Measurements from ENCODE around the gene PROS1. TPM values are rescaled to one million over a fixed set of nuclear protein-coding genes. Genes with fewer than 3 reads are reported as not detected.

Gene PROS1
- polyA plus RNA-seq (2012; ENCODE audit: insufficient read length, low read depth) = 1.2 TPM

DNA sequence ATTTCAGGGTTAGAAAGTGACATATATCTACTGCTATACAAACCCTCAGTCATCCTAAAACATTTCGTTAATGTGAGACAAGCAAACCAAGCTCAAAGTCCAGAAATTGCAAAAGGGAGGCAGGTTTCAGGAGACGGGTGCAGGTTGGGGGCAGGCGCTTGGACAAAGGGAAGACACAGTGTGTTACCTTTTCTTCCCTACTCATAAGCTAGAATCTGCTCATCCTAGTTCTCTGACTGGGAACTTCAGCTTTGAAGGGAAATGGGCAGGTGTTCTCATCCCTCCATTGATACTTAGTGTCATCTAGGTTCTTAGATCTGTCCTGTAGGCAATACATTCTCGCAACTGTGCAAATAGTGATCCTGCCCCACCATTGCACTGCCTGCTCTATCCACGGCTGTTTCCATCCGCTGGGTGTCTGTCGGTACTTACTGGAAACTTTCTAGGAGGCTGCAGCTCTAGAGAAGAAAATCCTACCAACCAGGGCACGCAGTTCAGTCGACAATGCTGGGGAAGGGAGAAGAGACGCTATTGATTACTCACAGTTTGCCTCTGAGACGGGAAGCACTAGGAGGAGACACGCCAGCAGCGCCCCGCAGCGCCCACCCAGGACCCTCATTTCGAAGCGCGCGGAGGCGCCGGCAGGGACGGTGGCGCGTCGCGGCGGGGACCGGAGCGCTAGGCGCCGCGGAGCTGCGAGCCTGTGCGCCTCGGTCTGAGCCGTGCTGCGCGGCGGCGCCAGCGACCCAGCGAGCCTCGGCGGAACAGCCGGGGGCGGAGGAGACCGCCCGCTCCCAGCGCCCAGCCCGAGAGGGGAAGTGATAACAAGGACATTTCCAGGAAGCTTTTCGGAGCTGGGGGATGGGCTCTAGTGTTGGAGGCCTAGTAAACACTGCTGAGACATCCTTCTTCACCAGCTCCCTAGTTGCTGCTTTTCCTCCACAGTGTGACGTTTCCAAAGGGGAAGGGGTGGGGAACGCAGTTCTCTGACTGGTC lies at the start of gene PROS1:
PROS1 (minus strand) TSS at position 766 of the 996 bp plus-strand sequence; CDS start at position 619, 147 bp downstream.
- TF ChIP-seq TAF1 (IDR thresholded peaks at IDR 0.05; ENCODE audit: borderline replicate concordance, insufficient read depth, low read length) = no peak
- TF ChIP-seq REST (IDR thresholded peaks at IDR 0.05; ENCODE audit: insufficient read depth in 1 of 2, low read depth in 2 of 2, low read length in 2 of 2) = no peak
- TF ChIP-seq POLR2AphosphoS5 (IDR thresholded peaks at IDR 0.05; ENCODE audit: low read depth, low read length) = no peak
- no peak for TF ChIP-seq FOXP2 (optimal IDR thresholded peaks at IDR 0.05; ENCODE audit: borderline replicate concordance, extremely low read depth, extremely low read length, insufficient read depth)
- 0 out of 2 replicates have a peak, but pooled peaks have one; percentile 35 for TF ChIP-seq SIN3A (IDR thresholded peaks at IDR 0.05; ENCODE audit: borderline replicate concordance, insufficient read depth, low read length)

DNA sequence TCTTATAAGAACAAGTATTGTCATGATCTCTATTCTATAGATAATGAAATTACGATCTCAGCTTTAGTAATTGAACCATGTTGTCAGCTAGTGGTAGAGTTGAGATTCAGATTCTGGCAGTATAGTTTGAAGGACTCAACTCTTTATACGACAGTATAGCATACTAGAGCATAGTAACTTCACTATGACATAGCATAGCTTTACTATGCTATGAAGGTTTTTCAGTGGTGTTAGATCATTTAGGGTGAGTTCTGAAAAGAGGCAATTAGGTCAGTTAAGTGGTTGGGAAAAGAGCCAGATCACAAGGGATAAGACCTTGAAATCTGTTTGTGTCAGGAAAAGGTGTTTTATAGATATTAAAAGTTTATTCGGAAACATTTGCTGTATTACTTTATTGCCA lies 46.6 kb upstream of the PROS1 start:
- TF ChIP-seq SIN3A (IDR thresholded peaks at IDR 0.05; ENCODE audit: borderline replicate concordance, insufficient read depth, low read length) = no peak
- no peak for TF ChIP-seq POLR2AphosphoS5 (IDR thresholded peaks at IDR 0.05; ENCODE audit: low read depth, low read length)
- TF ChIP-seq REST (IDR thresholded peaks at IDR 0.05; ENCODE audit: insufficient read depth in 1 of 2, low read depth in 2 of 2, low read length in 2 of 2) = no peak
- TF ChIP-seq FOXP2 (optimal IDR thresholded peaks at IDR 0.05; ENCODE audit: borderline replicate concordance, extremely low read depth, extremely low read length, insufficient read depth) = no peak
- no peak for TF ChIP-seq TAF1 (IDR thresholded peaks at IDR 0.05; ENCODE audit: borderline replicate concordance, insufficient read depth, low read length)

DNA sequence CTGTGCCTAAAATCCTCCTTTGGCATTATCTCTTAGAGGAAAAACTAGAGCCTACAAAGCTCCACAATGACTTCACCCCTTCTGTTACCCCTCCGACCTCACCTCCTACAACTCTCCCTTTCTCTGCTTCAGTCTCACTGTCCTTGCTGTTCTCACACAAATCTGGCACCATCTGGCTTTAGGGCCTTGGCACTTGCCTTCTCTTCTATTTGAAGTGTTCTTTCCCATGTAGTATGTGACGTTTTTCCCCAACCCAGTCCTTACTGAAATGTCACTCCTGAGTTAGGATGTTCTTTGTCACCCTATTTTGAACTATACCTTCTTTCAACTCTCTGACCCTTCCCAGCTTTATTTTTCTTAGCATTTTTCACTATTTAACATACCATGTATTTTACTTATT lies 46.0 kb upstream of the PROS1 start:
- no peak for TF ChIP-seq REST (IDR thresholded peaks at IDR 0.05; ENCODE audit: insufficient read depth in 1 of 2, low read depth in 2 of 2, low read length in 2 of 2)
- TF ChIP-seq SIN3A (IDR thresholded peaks at IDR 0.05; ENCODE audit: borderline replicate concordance, insufficient read depth, low read length) = no peak

DNA sequence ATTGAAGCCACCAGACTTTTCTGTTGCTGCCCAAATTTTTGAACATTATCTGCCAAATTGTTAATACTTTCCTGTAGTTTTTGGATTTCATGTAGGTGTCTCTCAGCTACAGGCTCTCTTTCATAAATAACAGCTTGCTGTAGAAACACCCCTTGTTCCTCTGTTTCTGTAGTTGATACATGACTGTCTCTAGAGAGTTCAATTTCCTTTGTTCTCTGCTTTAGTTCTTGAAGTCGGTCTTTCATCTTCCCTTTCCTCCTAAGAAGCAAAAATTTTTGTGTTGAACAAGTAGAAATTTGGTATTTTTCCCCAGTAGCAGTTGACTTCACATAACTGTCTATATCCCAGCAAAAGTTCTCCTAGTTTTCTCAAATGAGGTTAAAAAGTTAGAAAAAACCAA lies 41.3 kb upstream of the PROS1 start:
- TF ChIP-seq SIN3A (IDR thresholded peaks at IDR 0.05; ENCODE audit: borderline replicate concordance, insufficient read depth, low read length) (no peak), TAF1 (IDR thresholded peaks at IDR 0.05; ENCODE audit: borderline replicate concordance, insufficient read depth, low read length) (no peak), POLR2AphosphoS5 (IDR thresholded peaks at IDR 0.05; ENCODE audit: low read depth, low read length) (no peak), FOXP2 (optimal IDR thresholded peaks at IDR 0.05; ENCODE audit: borderline replicate concordance, extremely low read depth, extremely low read length, insufficient read depth) (no peak)

DNA sequence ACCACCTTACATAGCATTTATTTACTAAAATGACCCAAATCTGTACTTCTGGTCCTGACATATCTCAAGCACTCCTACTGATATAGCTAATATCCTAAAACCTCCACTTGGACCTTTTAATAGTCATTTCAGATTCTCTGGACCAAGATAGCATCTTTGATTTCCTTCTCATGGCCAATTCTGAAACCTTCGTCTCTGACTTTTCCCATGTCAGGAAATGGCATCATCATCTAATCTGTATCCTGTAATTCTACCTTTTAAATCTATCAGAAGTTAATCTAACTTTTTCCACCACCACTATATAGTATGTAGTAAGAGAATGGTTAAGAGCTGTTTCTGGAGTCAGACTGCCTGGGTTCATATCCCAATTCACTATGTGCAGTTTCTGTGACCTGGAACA lies 38.5 kb upstream of the PROS1 start:
- TF ChIP-seq SIN3A (IDR thresholded peaks at IDR 0.05; ENCODE audit: borderline replicate concordance, insufficient read depth, low read length) (no peak), REST (IDR thresholded peaks at IDR 0.05; ENCODE audit: insufficient read depth in 1 of 2, low read depth in 2 of 2, low read length in 2 of 2) (no peak), POLR2AphosphoS5 (IDR thresholded peaks at IDR 0.05; ENCODE audit: low read depth, low read length) (no peak), FOXP2 (optimal IDR thresholded peaks at IDR 0.05; ENCODE audit: borderline replicate concordance, extremely low read depth, extremely low read length, insufficient read depth) (no peak), TAF1 (IDR thresholded peaks at IDR 0.05; ENCODE audit: borderline replicate concordance, insufficient read depth, low read length) (no peak)
